HEK293 (cell line): Measurements from ENCODE around the gene VILL.
"Not testable (repeated sequence)": the region's sequence is repeated elsewhere in the genome, so short reads cannot be mapped to it uniquely, and the experiment has no call there.

Experiments used
- CTCF ChIA-PET: fragments of 350-600 bp; formaldehyde crosslinking; extraction: SDS; loops from one replicate; lab custom pipeline; 2021; ENCODE audit warnings: antibody characterized with exemption; lab: Yijun Ruan, JAX
- POLR2A ChIA-PET: fragments of 300-600 bp; formaldehyde crosslinking; extraction: SDS; loops from one replicate; lab custom pipeline; 2020; ENCODE audit warnings: antibody characterized with exemption, inconsistent platforms; lab: Yijun Ruan, JAX
- H3K27ac ChIP-seq: fragments of 200-500 bp; sonication (Bioruptor generic); 2 replicates; pipeline ENCODE4 v1.5.1; 2014; ENCODE audit warnings: low read depth, low read length, control low read depth, inconsistent platforms; ENCODE audit errors: extremely low read depth
- H3K36me3 ChIP-seq, 2 experiments: fragments of 200-500 bp in 1 of 2; sonication (Bioruptor generic) in 1 of 2; 1 replicate in 1 of 2; 2 replicates in 1 of 2; pipeline ENCODE4 v1.5.1; 2014 to 2017; ENCODE audit warnings: inconsistent platforms in 2 of 2, low read length in 2 of 2; ENCODE audit not compliant: control insufficient read depth in 2 of 2, insufficient read depth in 1 of 2
- H3K4me1 ChIP-seq: fragments of 200-500 bp; sonication (Bioruptor generic); 2 replicates; pipeline ENCODE4 v1.5.1; 2014; ENCODE audit warnings: mild to moderate bottlenecking, low read length, inconsistent platforms; ENCODE audit not compliant: control insufficient read depth, insufficient read depth
- H3K4me3 ChIP-seq: 2 replicates; pipeline ENCODE4 v1.5.1; 2011; ENCODE audit warnings: low read depth, mild to moderate bottlenecking, control low read depth, low read length, moderate library complexity
- H3K9me3 ChIP-seq: fragments of 200-500 bp; sonication (Bioruptor generic); 2 replicates; pipeline ENCODE4 v1.5.1; 2014; ENCODE audit warnings: low read depth, low read length, inconsistent platforms; ENCODE audit not compliant: control insufficient read depth, insufficient read depth
- OSR2 ChIP-seq: fragments of 450-650 bp; formaldehyde crosslinking; IDR thresholded peaks from 2 replicates; pipeline ENCODE4 v1.5.1; 2016; ENCODE audit warnings: missing biosample characterization, missing genetic modification characterization
- ZNF10 ChIP-seq: fragments of 450-650 bp; formaldehyde crosslinking; IDR thresholded peaks from 2 replicates; pipeline ENCODE4 v1.5.1; 2017; ENCODE audit warnings: missing biosample characterization, missing genetic modification characterization
- ZNF121 ChIP-seq: fragments of 450-650 bp; formaldehyde crosslinking; IDR thresholded peaks from 2 replicates; pipeline ENCODE4 v1.5.1; 2016; ENCODE audit warnings: missing biosample characterization, missing genetic modification characterization
- ZNF223 ChIP-seq: fragments of 450-650 bp; formaldehyde crosslinking; IDR thresholded peaks from 2 replicates; pipeline ENCODE4 v1.5.1; 2016; ENCODE audit warnings: missing biosample characterization, missing genetic modification characterization
- ZNF585B ChIP-seq: fragments of 450-650 bp; formaldehyde crosslinking; IDR thresholded peaks from 2 replicates; pipeline ENCODE4 v1.5.1; 2016; ENCODE audit warnings: missing biosample characterization, missing genetic modification characterization
- ZNF624 ChIP-seq: fragments of 450-650 bp; formaldehyde crosslinking; IDR thresholded peaks from 2 replicates; pipeline ENCODE4 v1.5.1; 2017; ENCODE audit warnings: missing biosample characterization, missing genetic modification characterization
- ZNF670 ChIP-seq: fragments of 450-650 bp; formaldehyde crosslinking; IDR thresholded peaks from 2 replicates; pipeline ENCODE4 v1.5.1; 2016; ENCODE audit warnings: missing biosample characterization, missing genetic modification characterization, low read depth
- ZNF747 ChIP-seq: fragments of 450-650 bp; formaldehyde crosslinking; IDR thresholded peaks from 2 replicates; pipeline ENCODE4 v1.5.1; 2016; ENCODE audit warnings: missing biosample characterization, missing genetic modification characterization
- ZNF837 ChIP-seq: fragments of 450-650 bp; formaldehyde crosslinking; IDR thresholded peaks from 2 replicates; pipeline ENCODE4 v1.5.1; 2016; ENCODE audit warnings: missing biosample characterization, missing genetic modification characterization

Gene VILL

GRCh38 chr3:37969596-37970100 is 20.9 kb upstream of the VILL start:
- H3K36me3 ChIP-seq, result peaks cover 0 to 4% of the 10 kb centered on the region in 2 experiments; a peak in 1 of 3 replicates
- H3K4me3 ChIP-seq, result no peak overlapping the region
- no peaks in the 10 kb centered on the region for H3K4me1 ChIP-seq
- TF ChIP-seq OSR2 (tag by site-specific recombination), result no peak
- no peak for TF ChIP-seq ZNF223 (tag by site-specific recombination)
- TF ChIP-seq ZNF121 (tag by site-specific recombination), result no peak
- no peak for TF ChIP-seq ZNF670 (tag by site-specific recombination)
- TF ChIP-seq ZNF747 (tag by site-specific recombination), result no peak
- ChIA-PET CTCF (interaction anchor here (0.6 to 8.1 kb wide), 2 partner anchors 115 to 527 kb away, joined by 3 to 164 read pairs; partner anchors contain the start of gene EXOG), POLR2A (no interaction called here)
- H3K9me3 ChIP-seq, result no peaks in the 10 kb centered on the region
- no peak overlapping the region for H3K27ac ChIP-seq

DNA sequence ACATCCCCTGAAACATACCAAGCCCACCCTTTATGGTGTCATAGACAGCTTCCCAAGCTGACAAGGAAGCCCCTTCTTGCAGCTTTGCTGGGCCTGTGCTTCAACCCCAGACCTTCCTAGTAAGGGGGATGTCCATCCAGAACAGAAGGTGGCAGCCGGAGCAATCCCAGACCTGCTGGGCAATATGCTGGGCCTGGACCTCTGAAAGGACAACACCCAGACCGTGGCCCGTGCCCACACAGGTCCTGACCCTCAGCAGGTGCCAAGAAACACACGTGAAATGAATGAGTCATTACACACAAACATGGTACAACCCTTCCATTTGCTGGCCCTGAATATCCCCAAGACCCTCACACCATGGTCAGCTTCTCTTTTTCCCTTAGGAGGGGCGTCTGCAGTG is 19.8 kb upstream of the VILL start:
- TF ChIP-seq ZNF837, result no peak
- H3K4me1 ChIP-seq, result no peaks in the 10 kb centered on the region
- no peak overlapping the region for H3K27ac ChIP-seq
- no peak overlapping the region for H3K4me3 ChIP-seq
- H3K36me3 ChIP-seq, result peaks cover 0 to 7% of the 10 kb centered on the region in 2 experiments; a peak in 1 of 3 replicates
- ChIA-PET POLR2A (no interaction called here), CTCF (interaction anchor here (0.6 to 8.1 kb wide), 4 partner anchors 9 to 116 kb away, joined by 3 to 164 read pairs (median 20); no protein-coding TSS in a partner anchor)
- no peaks in the 10 kb centered on the region for H3K9me3 ChIP-seq

- Histone ChIP-seq H3K27ac (no peak overlapping the region), H3K4me1 (no peaks in the 10 kb centered on the region), H3K4me3 (no peak overlapping the region), H3K9me3 (no peaks in the 10 kb centered on the region), H3K36me3 (peaks cover 0 to 14% of the 10 kb centered on the region in 2 experiments; a peak in 2 of 3 replicates)
- CTCF ChIA-PET, result interaction anchor here (1.3 to 4.6 kb wide), 3 partner anchors 9 to 117 kb away, joined by 3 to 37 read pairs (median 16); no protein-coding TSS in a partner anchor
- POLR2A ChIA-PET, result no interaction called here
- no peak for TF ChIP-seq ZNF585B (tag by site-specific recombination)
- TF ChIP-seq ZNF624 (tag by site-specific recombination), result no peak
Measured at GRCh38 chr3:37971467-37971866, 19.1 kb upstream of the VILL start.

- H3K4me3 ChIP-seq, H3K4me1 ChIP-seq, H3K9me3 ChIP-seq, H3K27ac ChIP-seq, POLR2A ChIA-PET: not testable (repeated sequence)
- peaks cover 0 to 17% of the 10 kb centered on the region in 2 experiments; a peak in 2 of 3 replicates for H3K36me3 ChIP-seq
- CTCF ChIA-PET, result interaction anchor here (1.1 to 4.6 kb wide), 5 partner anchors 8 to 125 kb away, joined by 3 to 37 read pairs (median 3); no protein-coding TSS in a partner anchor
Measured at GRCh38 chr3:37972056-37972455, 18.5 kb upstream of the VILL start.

- POLR2A ChIA-PET, result no interaction called here
- H3K27ac ChIP-seq, result no peak overlapping the region
Measured at GRCh38 chr3:37973246-37974054, 17.1 kb upstream of the VILL start.

More at GRCh38 chr3:37973246-37974054, 17.1 kb upstream of the VILL start:
- Histone ChIP-seq H3K4me3 (no peak overlapping the region), H3K4me1 (no peaks in the 10 kb centered on the region), H3K36me3 (peaks cover 0 to 17% of the 10 kb centered on the region in 2 experiments; a peak in 2 of 3 replicates), H3K9me3 (no peaks in the 10 kb centered on the region)
- CTCF ChIA-PET, result interaction anchor here (0.6 to 4.6 kb wide), 15 partner anchors 10 to 1027 kb away, joined by 3 to 37 read pairs (median 5); no protein-coding TSS in a partner anchor
- no peak for TF ChIP-seq ZNF10 (tag by site-specific recombination)
